Gastrocnemius medialis (tissue), 4 donors: ENCODE measurements around the gene ADAMTSL3.

Source experiments
- POLR2A ChIP-seq, 2 donors: fragments of 450-650 bp; IDR thresholded peaks; one replicate each; pipeline ENCODE4 v1.6.1; 2017; ENCODE audit warnings: antibody characterized with exemption in 2 of 2, mild to moderate bottlenecking in 2 of 2, moderate library complexity in 2 of 2
- TF ChIP-seq, protein P1 (sequence below), 5 experiments: fragments of 450-650 bp in 3 of 5; fragments of 200-600 bp in 2 of 5; sonication (generic) in 2 of 5; IDR thresholded peaks in 4 of 5; conservative IDR thresholded peaks in 1 of 5; 1 replicate in 4 of 5; 2 replicates in 1 of 5; pipeline ENCODE4 v1.5.1; 2016 to 2019; ENCODE audit warnings: antibody characterized with exemption in 5 of 5, mild to moderate bottlenecking in 3 of 5, moderate library complexity in 3 of 5

- no peak for TF ChIP-seq POLR2A (IDR thresholded peaks at IDR 0.05)
- TF ChIP-seq, protein P1, sequence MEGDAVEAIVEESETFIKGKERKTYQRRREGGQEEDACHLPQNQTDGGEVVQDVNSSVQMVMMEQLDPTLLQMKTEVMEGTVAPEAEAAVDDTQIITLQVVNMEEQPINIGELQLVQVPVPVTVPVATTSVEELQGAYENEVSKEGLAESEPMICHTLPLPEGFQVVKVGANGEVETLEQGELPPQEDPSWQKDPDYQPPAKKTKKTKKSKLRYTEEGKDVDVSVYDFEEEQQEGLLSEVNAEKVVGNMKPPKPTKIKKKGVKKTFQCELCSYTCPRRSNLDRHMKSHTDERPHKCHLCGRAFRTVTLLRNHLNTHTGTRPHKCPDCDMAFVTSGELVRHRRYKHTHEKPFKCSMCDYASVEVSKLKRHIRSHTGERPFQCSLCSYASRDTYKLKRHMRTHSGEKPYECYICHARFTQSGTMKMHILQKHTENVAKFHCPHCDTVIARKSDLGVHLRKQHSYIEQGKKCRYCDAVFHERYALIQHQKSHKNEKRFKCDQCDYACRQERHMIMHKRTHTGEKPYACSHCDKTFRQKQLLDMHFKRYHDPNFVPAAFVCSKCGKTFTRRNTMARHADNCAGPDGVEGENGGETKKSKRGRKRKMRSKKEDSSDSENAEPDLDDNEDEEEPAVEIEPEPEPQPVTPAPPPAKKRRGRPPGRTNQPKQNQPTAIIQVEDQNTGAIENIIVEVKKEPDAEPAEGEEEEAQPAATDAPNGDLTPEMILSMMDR (IDR thresholded peaks at IDR 0.05 in 4 of 5, conservative IDR thresholded peaks at IDR 0.05 in 1 of 5), result no peak
Measured at GRCh38 chr15:83991163-83991562, 337.2 kb downstream of the ADAMTSL3 start.
